MM.1S (cell line): ENCODE results near the gene MED15.

Experiments
- DNase-seq: peaks from one replicate; pipeline ENCODE4 v3.0.0-alpha.2; 2015
- H2AFZ ChIP-seq: fragments of 300-600 bp; sonication (generic); 2 replicates; pipeline ENCODE4 v1.6.0; 2016; ENCODE audit warnings: antibody characterized with exemption, low read length
- H3F3A ChIP-seq: fragments of 300-600 bp; sonication (generic); 2 replicates; pipeline ENCODE4 v1.6.1; 2016; ENCODE audit warnings: mild to moderate bottlenecking, antibody characterized with exemption, low read length, moderate library complexity, mixed read lengths; ENCODE audit not compliant: insufficient read depth
- H3K27ac ChIP-seq: fragments of 300-600 bp; sonication (generic); 2 replicates; pipeline ENCODE4 v1.5.1; 2016; ENCODE audit warnings: mild to moderate bottlenecking, low read length
- H3K27me3 ChIP-seq: fragments of 300-600 bp; sonication (generic); replicated peaks from 2 replicates; pipeline ENCODE4 v1.6.0; 2016; ENCODE audit warnings: low read length; ENCODE audit not compliant: insufficient read depth
- H3K36me3 ChIP-seq: fragments of 300-600 bp; sonication (generic); replicated peaks from 2 replicates; pipeline ENCODE4 v1.6.1; 2016; ENCODE audit warnings: mild to moderate bottlenecking, low read length, mixed read lengths; ENCODE audit not compliant: insufficient read depth
- H3K4me1 ChIP-seq: fragments of 300-600 bp; sonication (generic); 2 replicates; pipeline ENCODE4 v1.6.1; 2016; ENCODE audit warnings: low read length, mixed read lengths
- H3K4me2 ChIP-seq: fragments of 300-600 bp; sonication (generic); 2 replicates; pipeline ENCODE4 v1.6.0; 2016; ENCODE audit warnings: low read depth, low read length
- H3K4me3 ChIP-seq: fragments of 300-600 bp; sonication (generic); 2 replicates; pipeline ENCODE4 v1.5.1; 2016; ENCODE audit warnings: low read length, mixed read lengths
- H3K79me2 ChIP-seq: fragments of 300-600 bp; sonication (generic); 2 replicates; pipeline ENCODE4 v1.6.1; 2016; ENCODE audit warnings: mixed run types, low read length, mixed read lengths
- H3K9ac ChIP-seq: fragments of 300-600 bp; sonication (generic); 2 replicates; pipeline ENCODE4 v1.6.1; 2016; ENCODE audit warnings: low read length, mixed read lengths
- H3K9me2 ChIP-seq: fragments of 300-600 bp; sonication (generic); replicated peaks from 2 replicates; pipeline ENCODE4 v1.6.1; 2016; ENCODE audit warnings: mild to moderate bottlenecking, low read length, mixed read lengths; ENCODE audit not compliant: insufficient read depth
- H3K9me3 ChIP-seq: fragments of 300-600 bp; sonication (generic); replicated peaks from 2 replicates; pipeline ENCODE4 v1.6.1; 2016; ENCODE audit warnings: mild to moderate bottlenecking, low read length, mixed read lengths; ENCODE audit not compliant: insufficient read depth
- H4K20me1 ChIP-seq: fragments of 300-600 bp; sonication (generic); 2 replicates; pipeline ENCODE4 v1.6.1; 2016; ENCODE audit warnings: mild to moderate bottlenecking, low read length, moderate library complexity, mixed read lengths; ENCODE audit not compliant: insufficient read depth
- EZH2 ChIP-seq: fragments of 300-600 bp; sonication (generic); optimal IDR thresholded peaks from 2 replicates; pipeline ENCODE3; 2017; ENCODE audit warnings: low read depth, mild to moderate bottlenecking, antibody characterized with exemption, low read length, mixed read lengths
- EZH2phosphoT487 ChIP-seq: fragments of 300-600 bp; sonication (generic); IDR thresholded peaks from 2 replicates; pipeline ENCODE4 v1.6.1; 2018; ENCODE audit warnings: antibody characterized with exemption, low read length
- TF ChIP-seq, protein P1 (sequence below): fragments of 300-600 bp; sonication (generic); IDR thresholded peaks from 2 replicates; pipeline ENCODE4 v1.5.1; 2016; ENCODE audit warnings: antibody characterized with exemption, low read length, mixed read lengths

Gene MED15

DNA sequence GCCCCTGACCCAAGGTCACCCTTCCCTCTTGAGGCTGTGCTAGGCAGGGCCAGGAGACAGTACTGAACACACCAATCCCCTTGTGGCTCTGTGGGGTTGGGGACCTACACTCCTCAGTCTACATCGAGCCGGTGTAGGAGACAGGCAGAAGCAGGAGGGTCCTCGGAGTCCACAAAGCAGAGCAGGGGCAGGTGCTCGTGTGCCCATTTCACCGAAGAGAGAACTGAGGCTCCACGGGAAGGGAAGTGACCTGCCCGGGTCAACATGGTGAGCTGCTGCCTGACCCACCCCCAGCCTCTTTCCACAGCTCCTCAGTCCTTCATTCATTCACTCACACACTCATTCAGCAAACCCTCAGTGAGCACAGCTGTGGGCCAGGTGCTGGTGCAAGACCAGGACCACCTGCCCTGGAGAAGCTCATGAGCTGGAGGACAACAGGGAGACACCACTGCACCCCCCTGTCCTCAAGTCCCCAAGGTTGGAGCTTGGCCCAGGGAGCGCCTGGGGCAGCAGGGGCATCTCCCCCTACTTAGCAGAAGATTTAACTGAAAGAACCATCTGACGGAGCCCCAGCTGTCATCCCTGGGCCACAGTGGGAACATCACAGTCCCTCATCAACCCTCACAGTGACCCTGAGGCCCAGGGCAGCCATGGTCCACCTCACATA lies 127.3 kb downstream of the MED15 start:
- Histone ChIP-seq H3K27me3 (peaks cover 1% of the 10 kb centered on the region; the same call in 1 of the 2 replicates), H3K9me2 (no peaks in the 10 kb centered on the region), H3K36me3 (no peaks in the 10 kb centered on the region), H3K4me3 (no peak overlapping the region), H3K4me2 (no peak overlapping the region), H3F3A (no peaks in the 10 kb centered on the region), H3K4me1 (no peaks in the 10 kb centered on the region), H3K79me2 (no peaks in the 10 kb centered on the region), H2AFZ (no peak overlapping the region), H3K9ac (no peak overlapping the region), H3K9me3 (no peaks in the 10 kb centered on the region), H3K27ac (no peak overlapping the region), H4K20me1 (no peaks in the 10 kb centered on the region)
- TF ChIP-seq, protein P1, sequence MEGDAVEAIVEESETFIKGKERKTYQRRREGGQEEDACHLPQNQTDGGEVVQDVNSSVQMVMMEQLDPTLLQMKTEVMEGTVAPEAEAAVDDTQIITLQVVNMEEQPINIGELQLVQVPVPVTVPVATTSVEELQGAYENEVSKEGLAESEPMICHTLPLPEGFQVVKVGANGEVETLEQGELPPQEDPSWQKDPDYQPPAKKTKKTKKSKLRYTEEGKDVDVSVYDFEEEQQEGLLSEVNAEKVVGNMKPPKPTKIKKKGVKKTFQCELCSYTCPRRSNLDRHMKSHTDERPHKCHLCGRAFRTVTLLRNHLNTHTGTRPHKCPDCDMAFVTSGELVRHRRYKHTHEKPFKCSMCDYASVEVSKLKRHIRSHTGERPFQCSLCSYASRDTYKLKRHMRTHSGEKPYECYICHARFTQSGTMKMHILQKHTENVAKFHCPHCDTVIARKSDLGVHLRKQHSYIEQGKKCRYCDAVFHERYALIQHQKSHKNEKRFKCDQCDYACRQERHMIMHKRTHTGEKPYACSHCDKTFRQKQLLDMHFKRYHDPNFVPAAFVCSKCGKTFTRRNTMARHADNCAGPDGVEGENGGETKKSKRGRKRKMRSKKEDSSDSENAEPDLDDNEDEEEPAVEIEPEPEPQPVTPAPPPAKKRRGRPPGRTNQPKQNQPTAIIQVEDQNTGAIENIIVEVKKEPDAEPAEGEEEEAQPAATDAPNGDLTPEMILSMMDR = no peak
- TF ChIP-seq EZH2 (no peak), EZH2phosphoT487 (no peak)
- no peak for DNase-seq

DNA sequence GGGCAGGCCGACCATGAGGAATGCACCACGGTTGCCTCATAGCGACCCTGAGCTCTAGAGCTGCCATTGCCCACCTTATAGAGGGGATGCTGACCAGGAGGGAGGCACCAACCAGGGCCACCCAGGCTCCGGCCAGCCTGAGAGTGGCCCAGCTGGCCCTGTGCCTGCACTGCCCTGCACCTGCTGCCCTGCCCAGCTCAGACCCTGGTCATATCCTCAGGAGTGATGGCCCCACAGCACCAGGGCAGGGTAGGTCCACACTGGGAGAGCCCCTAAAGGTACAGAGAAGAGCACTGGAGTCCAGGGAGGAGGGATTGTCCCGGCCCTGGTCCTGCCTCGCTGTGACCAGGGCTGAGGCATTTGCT lies 127.8 kb downstream of the MED15 start:
- H3K27ac ChIP-seq = no peak overlapping the region
- no peaks in the 10 kb centered on the region for H3K36me3 ChIP-seq
- H3K9me3 ChIP-seq = no peaks in the 10 kb centered on the region
- H3K4me1 ChIP-seq = no peaks in the 10 kb centered on the region
- DNase-seq = no peak
- H3K27me3 ChIP-seq = peaks cover 4% of the 10 kb centered on the region; the same call in 1 of the 2 replicates
- no peaks in the 10 kb centered on the region for H3F3A ChIP-seq
- no peak overlapping the region for H3K4me3 ChIP-seq
- no peak overlapping the region for H2AFZ ChIP-seq
- no peaks in the 10 kb centered on the region for H3K9me2 ChIP-seq
- H4K20me1 ChIP-seq = no peaks in the 10 kb centered on the region
- TF ChIP-seq EZH2phosphoT487 = no peak
- TF ChIP-seq EZH2 = no peak
- TF ChIP-seq, protein P1 = no peak
- no peak overlapping the region for H3K9ac ChIP-seq
- no peak overlapping the region for H3K4me2 ChIP-seq
- H3K79me2 ChIP-seq = no peaks in the 10 kb centered on the region

GRCh38 chr22:20636075-20636812 lies 128.8 kb downstream of the MED15 start:
- Histone ChIP-seq H3K4me1 (no peaks in the 10 kb centered on the region), H3K9ac (no peak overlapping the region), H2AFZ (no peak overlapping the region), H3K79me2 (no peaks in the 10 kb centered on the region), H3F3A (no peaks in the 10 kb centered on the region), H4K20me1 (no peaks in the 10 kb centered on the region), H3K9me2 (no peaks in the 10 kb centered on the region), H3K36me3 (no peaks in the 10 kb centered on the region), H3K9me3 (no peaks in the 10 kb centered on the region), H3K27ac (no peak overlapping the region), H3K4me3 (no peak overlapping the region), H3K4me2 (no peak overlapping the region), H3K27me3 (peaks cover 4% of the 10 kb centered on the region; the same call in 1 of the 2 replicates)
- TF ChIP-seq EZH2 (no peak), EZH2phosphoT487 (no peak)
- TF ChIP-seq, protein P1 = no peak
- no peak for DNase-seq
